ENCODE data around the gene UMAD1. TPM values are rescaled to one million over a fixed set of nuclear protein-coding genes. Genes with fewer than 3 reads are reported as not detected.

Gene UMAD1
- total and polyA plus RNA-seq, 2 donors (not counting 3 experiments of a cell fraction or from before 2014, with no cell fraction given) = 5.6 to 6.6 TPM

- ChIA-PET CTCF (no interaction called here), POLR2A (no interaction called here)
- Histone ChIP-seq H3K4me1 (ENCODE audit: control insufficient read depth, extremely low read depth, insufficient read depth, low read length) (no peaks in the 10 kb centered on the region), H2AFZ (ENCODE audit: low read depth, low read length) (no peak overlapping the region), H3K36me3 (ENCODE audit: control insufficient read depth in 2 of 2, extremely low read depth in 1 of 2, insufficient read depth in 2 of 2, low read length in 2 of 2) (no peaks in the 10 kb centered on the region), H4K20me1 (replicated peaks; ENCODE audit: control insufficient read depth, extremely low read depth, insufficient read depth, low read length) (no peaks in the 10 kb centered on the region), H3K27ac (ENCODE audit: insufficient read depth, low read depth, low read length) (no peak overlapping the region), H3K9me1 (replicated peaks; ENCODE audit: control insufficient read depth, extremely low read depth, insufficient read depth, low read length) (no peaks in the 10 kb centered on the region), H3K4me3 (replicated peaks in 1 of 3; ENCODE audit: insufficient read depth in 1 of 3, low read depth in 1 of 3, low read length in 3 of 3) (no peak overlapping the region), H3K9me3 (replicated peaks; ENCODE audit: control insufficient read depth, insufficient read depth, low read length) (no peaks in the 10 kb centered on the region), H3K79me2 (ENCODE audit: control insufficient read depth, insufficient read depth, low read length) (no peaks in the 10 kb centered on the region), H3K9ac (replicated peaks; ENCODE audit: extremely low read depth, insufficient read depth, low read length) (no peak overlapping the region), H3K4me2 (ENCODE audit: insufficient read depth, low read length) (no peak overlapping the region), H3K27me3 (ENCODE audit: control insufficient read depth in 2 of 2, insufficient read depth in 2 of 2, low read length in 2 of 2) (no peaks in the 10 kb centered on the region)
- dilution Hi-C loops (cut with MboI; ENCODE audit: extremely low pct_ligation_motif_present, low sequenced_read_pairs) = no loop called here
- DNase-seq (ENCODE audit: low read depth, low spot score) (no peak), FAIRE-seq (no peak)
- intact Hi-C loops (cut with micrococcal nuclease) = no loop called here
- TF ChIP-seq POLR2A (IDR thresholded peaks at IDR 0.05; ENCODE audit: low read depth, low read length) (no peak), MYC (IDR thresholded peaks at IDR 0.05; ENCODE audit: low read depth, low read length) (no peak), MAX (IDR thresholded peaks at IDR 0.05; ENCODE audit: insufficient read depth, insufficient read length) (no peak), GATA2 (IDR thresholded peaks at IDR 0.05; ENCODE audit: insufficient read depth, insufficient read length, low read depth, low read length) (no peak), POLR2AphosphoS5 (IDR thresholded peaks at IDR 0.05; ENCODE audit: insufficient read depth, low read depth, low read length) (no peak), JUN (IDR thresholded peaks at IDR 0.05; ENCODE audit: borderline replicate concordance, insufficient read depth, insufficient read length, low read depth) (no peak), EZH2 (IDR thresholded peaks at IDR 0.05; ENCODE audit: borderline replicate concordance, low read depth, low read length, severe bottlenecking) (no peak), CTCF (IDR thresholded peaks at IDR 0.05; ENCODE audit: extremely low read depth in 1 of 2, insufficient read depth in 1 of 2, low read depth in 1 of 2, low read length in 2 of 2) (no peak), FOS (IDR thresholded peaks at IDR 0.05; ENCODE audit: borderline replicate concordance, insufficient read depth, low read length) (no peak)
- BruUV-seq (replicated peaks) = no TSS peak
These were observed 202.7 kb downstream of the UMAD1 start for GRCh38 chr7:7843240-7843639.
